K562 (cell line): ENCODE data around the gene PTOV1. TPM values are rescaled to one million over a fixed set of nuclear protein-coding genes. Genes with fewer than 3 reads are reported as not detected.

Source experiments
- BCL6 ChIP-seq: fragments of 250-450 bp; sonication (Bioruptor Pico); IDR thresholded peaks from 2 replicates; pipeline ENCODE4 v1.4.0; 2020
- BMI1 ChIP-seq: fragments of 150-350 bp; IDR thresholded peaks from 2 replicates; pipeline ENCODE4 v1.6.1; 2014; ENCODE audit warnings: low read length
- CGGBP1 ChIP-seq: fragments of 250-450 bp; sonication (Bioruptor Pico); IDR thresholded peaks from 2 replicates; pipeline ENCODE4 v1.9.0; 2021; ENCODE audit warnings: mild to moderate bottlenecking
- CHD2 ChIP-seq: IDR thresholded peaks from 2 replicates; pipeline ENCODE4 v1.6.1; 2011; ENCODE audit warnings: low read depth, low read length
- CTBP1 ChIP-seq: fragments of 450-650 bp; IDR thresholded peaks from 2 replicates; pipeline ENCODE4 v1.6.1; 2016; ENCODE audit warnings: borderline replicate concordance
- FOXP1 ChIP-seq: sonication (generic); formaldehyde crosslinking; IDR thresholded peaks from 2 replicates; pipeline ENCODE4 v1.8.0; 2022; ENCODE audit warnings: mild to moderate bottlenecking, missing genetic modification reagents
- HNRNPUL1 ChIP-seq: fragments of 200-400 bp; formaldehyde crosslinking; IDR thresholded peaks from 2 replicates; pipeline ENCODE4 v1.6.1; 2017; ENCODE audit warnings: low read length
- KHSRP ChIP-seq: fragments of 450-650 bp; IDR thresholded peaks from 2 replicates; pipeline ENCODE4 v1.6.1; 2017
- KLF16 ChIP-seq: IDR thresholded peaks from 2 replicates; pipeline ENCODE4 v1.6.1; 2016; ENCODE audit warnings: antibody characterized with exemption
- LCOR ChIP-seq: sonication (generic); formaldehyde crosslinking; IDR thresholded peaks from 2 replicates; pipeline ENCODE4 v1.8.0; 2022; ENCODE audit warnings: mild to moderate bottlenecking, missing genetic modification reagents
- NFE2 ChIP-seq: IDR thresholded peaks from 2 replicates; pipeline ENCODE4 v1.6.1; 2014; ENCODE audit warnings: antibody characterized with exemption, low read depth
- POLR2AphosphoS2 ChIP-seq: IDR thresholded peaks from 2 replicates; pipeline ENCODE4 v1.6.1; 2012; ENCODE audit warnings: low read length, improper control_type of control experiment
- POLR2B ChIP-seq: fragments of 450-650 bp; IDR thresholded peaks from 2 replicates; pipeline ENCODE4 v1.6.1; 2018; ENCODE audit warnings: low read depth; ENCODE audit not compliant: partially characterized antibody
- SNRNP70 ChIP-seq: fragments of 200-400 bp; formaldehyde crosslinking; optimal IDR thresholded peaks from 2 replicates; pipeline ENCODE3; 2017; ENCODE audit warnings: low read depth, low read length
- TEAD4 ChIP-seq, 2 experiments: sonication (generic) in 1 of 2; formaldehyde crosslinking in 1 of 2; IDR thresholded peaks; 2 replicates each; pipeline versions ENCODE4 v1.6.1 to v1.8.0; 2012 to 2022; ENCODE audit warnings: borderline replicate concordance in 1 of 2, inconsistent platforms in 1 of 2, low read length in 1 of 2, mild to moderate bottlenecking in 1 of 2, missing genetic modification reagents in 1 of 2
- ZC3H4 ChIP-seq: sonication (generic); formaldehyde crosslinking; IDR thresholded peaks from 2 replicates; pipeline ENCODE4 v1.9.0; 2021; ENCODE audit warnings: missing genetic modification reagents, borderline replicate concordance
- ZNF133 ChIP-seq: fragments of 250-450 bp; sonication (Bioruptor Pico); IDR thresholded peaks from 2 replicates; pipeline ENCODE4 v1.4.0; 2020; ENCODE audit warnings: mild to moderate bottlenecking
- ZNF197 ChIP-seq: fragments of 200-800 bp; sonication (Bioruptor generic); IDR thresholded peaks from 2 replicates; pipeline ENCODE4 v1.6.1; 2016; ENCODE audit warnings: low read depth, missing genetic modification characterization, missing compliant biosample characterization
- ZNF77 ChIP-seq: fragments of 250-450 bp; sonication (Bioruptor Pico); IDR thresholded peaks from 2 replicates; pipeline ENCODE4 v1.5.0; 2020
- ZSCAN32 ChIP-seq: fragments of 450-650 bp; formaldehyde crosslinking; IDR thresholded peaks from 2 replicates; pipeline ENCODE4 v1.4.0; 2020; ENCODE audit warnings: mild to moderate bottlenecking, moderate library complexity
- polyA plus RNA-seq, 8 experiments: library from polyadenylated mRNA; depleted of rRNA in 4 of 8; stranded (reverse) in 5 of 8; unstranded in 3 of 8; fragments of >200 nt; fragmentation: Nextera tagmentation in 2 of 8; fragmentation: Illumina TruSeq in 1 of 8; extraction: Ambion mirVana in 2 of 8; extraction: Trizol in 1 of 8; gene quantifications; 2 replicates each; pipeline versions ENCODE4 v1.2.1 to v1.2.3, GENCODE V29; 2011 to 2014; ENCODE audit warnings: inconsistent platforms in 1 of 8, missing spikeins in 1 of 8
- total RNA-seq, 7 experiments: library from RNA; depleted of rRNA in 6 of 7; stranded (reverse); fragments of >200 nt in 6 of 7; fragmentation: Illumina TruSeq in 2 of 7; extraction: Trizol in 2 of 7; gene quantifications; 2 replicates each; pipeline versions ENCODE4 v1.2.1 to v1.2.3, GENCODE V29; 2011 to 2021; ENCODE audit warnings: low replicate concordance in 1 of 7
- TF ChIP-seq, protein P1 (sequence below): fragments of 450-650 bp; formaldehyde crosslinking; IDR thresholded peaks from 2 replicates; pipeline ENCODE4 v1.4.0; 2020; ENCODE audit warnings: mild to moderate bottlenecking, moderate library complexity

PTOV1 gene
- total and polyA plus RNA-seq, 9 of the 15 experiments (the other 6 are each of a cell fraction or from before 2014, with no cell fraction given): 4.9 to 169 (median 43.5) TPM

DNA sequence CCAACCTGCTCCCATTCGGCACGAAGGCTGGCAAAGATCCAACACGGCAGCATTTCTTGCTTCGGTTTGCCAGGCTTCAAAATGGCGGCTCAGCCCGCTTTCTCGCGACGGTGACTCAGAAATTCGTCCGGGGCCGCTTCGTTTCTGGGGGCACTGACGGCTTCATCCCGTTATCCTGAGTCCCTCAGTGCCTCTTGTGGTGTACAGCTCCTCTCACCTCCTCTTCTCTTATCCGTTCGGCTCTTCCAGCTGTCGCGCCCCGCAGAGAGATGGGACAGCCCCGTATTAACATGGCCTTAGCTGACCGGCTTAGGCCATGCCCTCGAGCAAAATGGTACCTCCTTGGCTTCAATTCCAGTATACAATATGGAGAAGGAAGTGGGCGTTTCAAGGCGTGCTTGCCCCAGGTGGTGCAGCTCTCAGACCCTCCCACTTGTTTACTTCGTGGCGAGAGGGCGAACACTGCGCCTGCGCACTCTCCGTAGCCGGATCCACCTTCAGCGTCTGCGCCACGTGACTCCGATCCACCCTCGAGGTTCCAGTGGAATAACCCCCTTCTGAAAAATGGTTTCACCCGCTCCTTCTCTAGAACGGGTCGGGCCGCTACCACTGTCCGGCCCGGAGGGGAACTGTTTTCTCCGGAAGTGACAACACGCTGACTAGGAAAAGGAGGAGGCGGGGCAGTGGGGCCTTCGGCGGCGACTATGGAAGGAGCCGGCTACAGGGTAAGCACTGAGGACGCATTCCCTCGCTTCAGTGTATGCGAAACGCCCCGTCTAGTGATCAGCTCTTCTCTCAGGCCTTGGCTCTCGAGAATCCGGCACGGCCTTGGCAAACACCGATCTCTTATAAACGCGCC, 26.3 kb downstream of the PTOV1 start, which contains the start of the genes AKT1S1 and TBC1D17 (continued):
- TF ChIP-seq BCL6 (CRISPR knock-in tag) (no peak), SNRNP70 (no peak), CGGBP1 (CRISPR knock-in tag) (0 out of 2 replicates have a peak, but pooled peaks have one; percentile 63), ZSCAN32 (0 out of 2 replicates have a peak, but pooled peaks have one; percentile 14), BMI1 (no peak), KLF16 (no peak), ZNF133 (CRISPR knock-in tag) (no peak), FOXP1 (CRISPR knock-in tag) (peak; percentile 97), TEAD4 (IDR thresholded peaks at IDR 0.05; ENCODE audit: low read length) (peak; percentile 37; the same call in 1 of the 2 replicates), TEAD4 (CRISPR knock-in tag; IDR thresholded peaks at IDR 0.05; ENCODE audit: borderline replicate concordance) (no peak), ZC3H4 (no peak), KHSRP (no peak), HNRNPUL1 (no peak), LCOR (CRISPR knock-in tag) (0 out of 2 replicates have a peak, but pooled peaks have one; percentile 21), NFE2 (peak; percentile 65), POLR2AphosphoS2 (peak; percentile 46; the same call in 1 of the 2 replicates), CTBP1 (no peak; the same call in 1 of the 2 replicates), POLR2B (peak; percentile 76), ZNF77 (CRISPR knock-in tag) (no peak), CHD2 (peak; percentile 91), ZNF197 (CRISPR knock-in tag) (peak; percentile 84; the same call in 1 of the 2 replicates)
- TF ChIP-seq, protein P1, sequence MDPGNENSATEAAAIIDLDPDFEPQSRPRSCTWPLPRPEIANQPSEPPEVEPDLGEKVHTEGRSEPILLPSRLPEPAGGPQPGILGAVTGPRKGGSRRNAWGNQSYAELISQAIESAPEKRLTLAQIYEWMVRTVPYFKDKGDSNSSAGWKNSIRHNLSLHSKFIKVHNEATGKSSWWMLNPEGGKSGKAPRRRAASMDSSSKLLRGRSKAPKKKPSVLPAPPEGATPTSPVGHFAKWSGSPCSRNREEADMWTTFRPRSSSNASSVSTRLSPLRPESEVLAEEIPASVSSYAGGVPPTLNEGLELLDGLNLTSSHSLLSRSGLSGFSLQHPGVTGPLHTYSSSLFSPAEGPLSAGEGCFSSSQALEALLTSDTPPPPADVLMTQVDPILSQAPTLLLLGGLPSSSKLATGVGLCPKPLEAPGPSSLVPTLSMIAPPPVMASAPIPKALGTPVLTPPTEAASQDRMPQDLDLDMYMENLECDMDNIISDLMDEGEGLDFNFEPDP (CRISPR knock-in tag): no peak
